ENCODE data around the gene CLK3.

DNA sequence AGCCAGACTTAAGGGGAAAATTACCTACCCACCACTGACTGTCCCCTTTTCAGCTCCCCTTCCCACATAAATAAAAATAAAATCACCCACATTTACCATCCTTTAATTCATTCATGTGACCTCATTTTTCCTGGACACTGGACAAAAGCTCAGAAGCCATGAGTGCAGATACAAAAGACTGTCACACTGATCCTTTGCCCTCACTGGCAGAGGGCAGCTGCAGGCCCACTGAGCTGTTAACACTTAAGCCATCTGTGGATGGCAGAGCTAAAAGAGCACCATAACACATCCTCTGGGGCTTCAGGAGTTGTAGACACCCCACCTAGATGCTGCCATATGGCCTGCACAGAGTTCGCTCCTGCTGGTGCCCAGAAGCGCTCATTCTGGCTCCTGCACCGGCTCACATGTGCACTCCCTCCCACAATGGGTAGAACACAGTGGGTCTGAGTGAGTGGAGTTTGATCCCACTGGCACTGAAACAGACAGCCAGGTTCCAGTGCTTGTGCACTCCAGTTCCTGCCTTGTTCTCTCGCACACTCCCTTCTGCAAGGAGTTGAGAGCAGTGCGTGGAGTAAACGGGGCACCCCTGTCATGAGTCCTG lies 41.4 kb downstream of the CLK3 start:
- TF ChIP-seq, protein P1, sequence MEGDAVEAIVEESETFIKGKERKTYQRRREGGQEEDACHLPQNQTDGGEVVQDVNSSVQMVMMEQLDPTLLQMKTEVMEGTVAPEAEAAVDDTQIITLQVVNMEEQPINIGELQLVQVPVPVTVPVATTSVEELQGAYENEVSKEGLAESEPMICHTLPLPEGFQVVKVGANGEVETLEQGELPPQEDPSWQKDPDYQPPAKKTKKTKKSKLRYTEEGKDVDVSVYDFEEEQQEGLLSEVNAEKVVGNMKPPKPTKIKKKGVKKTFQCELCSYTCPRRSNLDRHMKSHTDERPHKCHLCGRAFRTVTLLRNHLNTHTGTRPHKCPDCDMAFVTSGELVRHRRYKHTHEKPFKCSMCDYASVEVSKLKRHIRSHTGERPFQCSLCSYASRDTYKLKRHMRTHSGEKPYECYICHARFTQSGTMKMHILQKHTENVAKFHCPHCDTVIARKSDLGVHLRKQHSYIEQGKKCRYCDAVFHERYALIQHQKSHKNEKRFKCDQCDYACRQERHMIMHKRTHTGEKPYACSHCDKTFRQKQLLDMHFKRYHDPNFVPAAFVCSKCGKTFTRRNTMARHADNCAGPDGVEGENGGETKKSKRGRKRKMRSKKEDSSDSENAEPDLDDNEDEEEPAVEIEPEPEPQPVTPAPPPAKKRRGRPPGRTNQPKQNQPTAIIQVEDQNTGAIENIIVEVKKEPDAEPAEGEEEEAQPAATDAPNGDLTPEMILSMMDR (conservative IDR thresholded peaks at IDR 0.05; ENCODE audit: low read length), result no peak
- TF ChIP-seq EZH2phosphoT487 (IDR thresholded peaks at IDR 0.05; ENCODE audit: borderline replicate concordance, low read depth, low read length), result no peak

All from OCI-LY7 (cell line).